Epithelial cell of proximal tubule (primary cell): ENCODE results near the gene ZNF185. TPM values are rescaled to one million over a fixed set of nuclear protein-coding genes. Genes with fewer than 3 reads are reported as not detected.
A peak's percentile ranks its signal among the peaks of the same experiment; 100 is the strongest.

Experiments used
- DNase-seq: peaks from one replicate; pipeline ENCODE4 v3.0.0-alpha.2; 2011; ENCODE audit warnings: low read depth
- H3K4me3 ChIP-seq: 2 replicates; pipeline ENCODE4 v1.5.1; 2011; ENCODE audit warnings: low read depth, mild to moderate bottlenecking, low read length
- CTCF ChIP-seq: conservative IDR thresholded peaks from 2 replicates; pipeline ENCODE4 v1.5.1; 2012; ENCODE audit warnings: low read depth, mild to moderate bottlenecking, low read length
- total RNA-seq: library from RNA; depleted of rRNA; stranded (reverse); fragments of >200 nt; gene quantifications from 2 replicates; pipeline ENCODE4 v1.2.3, GENCODE V29; 2015

Gene ZNF185
- total RNA-seq, 1 donor from 2014 or later: 41.6 TPM

GRCh38 chrX:152932598-152933175 lies 34.8 kb downstream of the ZNF185 start:
- no peak for DNase-seq
- H3K4me3 ChIP-seq: no peak overlapping the region
- no peak for TF ChIP-seq CTCF

GRCh38 chrX:152936306-152936705 lies 38.4 kb downstream of the ZNF185 start:
- no peak for TF ChIP-seq CTCF
- no peak overlapping the region for H3K4me3 ChIP-seq
- DNase-seq: no peak

GRCh38 chrX:152937236-152937635 lies 39.4 kb downstream of the ZNF185 start:
- DNase-seq: no peak
- no peak overlapping the region for H3K4me3 ChIP-seq
- no peak for TF ChIP-seq CTCF

- peak overlapping the region; percentile 73 for H3K4me3 ChIP-seq
- TF ChIP-seq CTCF: peak; percentile 36
- no peak for DNase-seq
Measured at GRCh38 chrX:152941328-152942076, 43.6 kb downstream of the ZNF185 start.

GRCh38 chrX:152942077-152942442 lies 44.2 kb downstream of the ZNF185 start:
- DNase-seq: no peak

GRCh38 chrX:152943826-152944225 lies 46.0 kb downstream of the ZNF185 start:
- DNase-seq: no peak
- no peak for TF ChIP-seq CTCF
- H3K4me3 ChIP-seq: no peak overlapping the region

More at GRCh38 chrX:152942077-152942442, 44.2 kb downstream of the ZNF185 start:
- H3K4me3 ChIP-seq: peak overlapping the region; percentile 73
- no peak for TF ChIP-seq CTCF
